Astrocyte (in vitro differentiated cells and primary cell): ENCODE results near the gene CACNA1B.

Experiments used
- EZH2 ChIP-seq: IDR thresholded peaks from 2 replicates; pipeline ENCODE4 v1.6.1; 2012; ENCODE audit warnings: mild to moderate bottlenecking, low read length, inconsistent platforms; ENCODE audit not compliant: insufficient read depth
- TF ChIP-seq, protein P1 (sequence below): IDR thresholded peaks from 2 replicates; pipeline ENCODE4 v1.5.1; 2011; ENCODE audit warnings: low read depth, mild to moderate bottlenecking, inconsistent platforms, low read length, moderate library complexity; ENCODE audit not compliant: insufficient read depth

DNA sequence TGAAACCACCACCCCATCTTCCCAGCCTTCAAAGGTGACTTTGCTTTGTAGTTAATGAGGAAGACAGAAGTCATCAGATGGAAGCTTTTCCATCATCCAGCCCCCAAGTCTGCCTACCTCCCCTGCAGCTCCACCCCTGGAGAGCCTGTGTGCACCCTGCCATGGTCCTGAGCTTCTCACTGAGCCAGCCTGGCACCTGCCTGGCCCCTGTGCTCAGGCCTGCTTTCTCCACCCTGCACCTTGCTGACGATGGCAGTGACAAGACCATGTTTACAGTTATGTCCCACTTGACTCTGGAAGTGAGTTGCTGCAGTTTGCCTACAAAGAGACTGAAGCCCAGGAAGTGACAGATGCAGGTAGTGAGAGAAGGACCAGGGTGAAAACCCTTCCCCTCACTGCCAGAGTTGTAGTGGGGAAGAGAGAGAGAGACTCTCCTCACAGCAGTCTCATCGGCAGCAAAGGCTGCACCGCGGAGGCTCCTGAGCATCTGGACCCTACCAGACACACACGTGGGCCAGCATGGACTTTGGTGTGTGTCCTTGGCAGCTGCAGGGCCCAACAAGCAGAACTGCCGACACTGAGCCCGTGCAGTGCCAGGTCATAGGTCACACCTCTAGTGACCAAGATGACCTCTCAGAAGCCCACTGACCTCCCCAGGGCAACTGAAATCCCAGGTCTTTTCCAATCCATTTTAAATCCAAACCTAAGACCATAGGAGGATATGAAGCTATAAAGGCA is 107.1 kb downstream of the CACNA1B start:
- TF ChIP-seq, protein P1, sequence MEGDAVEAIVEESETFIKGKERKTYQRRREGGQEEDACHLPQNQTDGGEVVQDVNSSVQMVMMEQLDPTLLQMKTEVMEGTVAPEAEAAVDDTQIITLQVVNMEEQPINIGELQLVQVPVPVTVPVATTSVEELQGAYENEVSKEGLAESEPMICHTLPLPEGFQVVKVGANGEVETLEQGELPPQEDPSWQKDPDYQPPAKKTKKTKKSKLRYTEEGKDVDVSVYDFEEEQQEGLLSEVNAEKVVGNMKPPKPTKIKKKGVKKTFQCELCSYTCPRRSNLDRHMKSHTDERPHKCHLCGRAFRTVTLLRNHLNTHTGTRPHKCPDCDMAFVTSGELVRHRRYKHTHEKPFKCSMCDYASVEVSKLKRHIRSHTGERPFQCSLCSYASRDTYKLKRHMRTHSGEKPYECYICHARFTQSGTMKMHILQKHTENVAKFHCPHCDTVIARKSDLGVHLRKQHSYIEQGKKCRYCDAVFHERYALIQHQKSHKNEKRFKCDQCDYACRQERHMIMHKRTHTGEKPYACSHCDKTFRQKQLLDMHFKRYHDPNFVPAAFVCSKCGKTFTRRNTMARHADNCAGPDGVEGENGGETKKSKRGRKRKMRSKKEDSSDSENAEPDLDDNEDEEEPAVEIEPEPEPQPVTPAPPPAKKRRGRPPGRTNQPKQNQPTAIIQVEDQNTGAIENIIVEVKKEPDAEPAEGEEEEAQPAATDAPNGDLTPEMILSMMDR, result no peak
- no peak for TF ChIP-seq EZH2
